SK-N-SH (cell line): Measurements from ENCODE around the gene GALNT12. TPM values are rescaled to one million over a fixed set of nuclear protein-coding genes. Genes with fewer than 3 reads are reported as not detected.

Source experiments
- CTCF ChIA-PET: fragments of 300-600, 350-600 bp; formaldehyde crosslinking; extraction: SDS; loops from one replicate; lab custom pipeline; 2021; lab: Yijun Ruan, JAX
- POLR2A ChIA-PET: fragments of 350-600 bp; sonication (Branson Sonifier 250); formaldehyde crosslinking; extraction: SDS; loops from one replicate; lab custom pipeline; 2020; ENCODE audit warnings: antibody characterized with exemption, inconsistent platforms; lab: Yijun Ruan, JAX
- DNase-seq: peaks from one replicate; pipeline ENCODE4 v3.0.0; 2012
- H2AFZ ChIP-seq: fragments of 200-600 bp; sonication (generic); 2 replicates; pipeline ENCODE4 v1.8.1; 2016; ENCODE audit warnings: antibody characterized with exemption, mild to moderate bottlenecking, low read depth
- H3F3A ChIP-seq: fragments of 200-600 bp; sonication (generic); replicated peaks from 2 replicates; pipeline ENCODE3; 2016; ENCODE audit warnings: antibody characterized with exemption, mild to moderate bottlenecking; ENCODE audit not compliant: insufficient read depth
- H3K27ac ChIP-seq, 2 experiments: fragments of 200-500 bp in 1 of 2; fragments of 200-600 bp in 1 of 2; sonication (Bioruptor generic) in 1 of 2; sonication (generic), shearing (Covaris generic) in 1 of 2; 2 replicates each; pipeline versions ENCODE4 v1.5.1 to v1.6.1; 2014 to 2016; ENCODE audit warnings: low read depth in 2 of 2, inconsistent platforms in 1 of 2, low read length in 1 of 2, mild to moderate bottlenecking in 1 of 2, mixed read lengths in 1 of 2
- H3K27me3 ChIP-seq: fragments of 200-600 bp; sonication (generic), shearing (Covaris generic); 2 replicates; pipeline ENCODE4 v1.6.1; 2016; ENCODE audit warnings: mixed run types; ENCODE audit not compliant: insufficient read depth
- H3K36me3 ChIP-seq, 2 experiments: fragments of 200-500 bp in 1 of 2; fragments of 200-600 bp in 1 of 2; sonication (Bioruptor generic) in 1 of 2; sonication (generic) in 1 of 2; replicated peaks in 1 of 2; 2 replicates each; pipeline versions ENCODE3 to v1.5.1; 2014 to 2016; ENCODE audit warnings: low read length in 1 of 2, mild to moderate bottlenecking in 1 of 2; ENCODE audit not compliant: insufficient read depth in 2 of 2, control insufficient read depth in 1 of 2
- H3K4me1 ChIP-seq, 2 experiments: fragments of 200-500 bp in 1 of 2; fragments of 200-600 bp in 1 of 2; sonication (Bioruptor generic) in 1 of 2; sonication (generic), shearing (Covaris generic) in 1 of 2; 2 replicates each; pipeline versions ENCODE4 v1.5.1 to v1.6.1; 2014 to 2016; ENCODE audit warnings: low read depth in 1 of 2, low read length in 1 of 2, mixed run types in 1 of 2; ENCODE audit not compliant: insufficient read depth in 2 of 2, control insufficient read depth in 1 of 2
- H3K4me2 ChIP-seq: fragments of 200-600 bp; sonication (generic), shearing (Covaris generic); 2 replicates; pipeline ENCODE4 v1.6.1; 2017; ENCODE audit warnings: mixed run types
- H3K4me3 ChIP-seq, 2 experiments: fragments of 200-500 bp in 1 of 2; fragments of 200-600 bp in 1 of 2; sonication (Bioruptor generic) in 1 of 2; sonication (generic), shearing (Covaris generic) in 1 of 2; 2 replicates each; pipeline versions ENCODE4 v1.5.1 to v1.8.1; 2014 to 2016; ENCODE audit warnings: low read depth in 2 of 2, inconsistent platforms in 1 of 2, low read length in 1 of 2, mild to moderate bottlenecking in 1 of 2, mixed read lengths in 1 of 2, moderate library complexity in 1 of 2
- H3K79me2 ChIP-seq: fragments of 200-600 bp; sonication (generic); 2 replicates; pipeline ENCODE4 v1.8.1; 2017; ENCODE audit warnings: mild to moderate bottlenecking; ENCODE audit not compliant: insufficient read depth
- H3K9ac ChIP-seq: fragments of 200-600 bp; sonication (generic); 2 replicates; pipeline ENCODE4 v1.6.1; 2017; ENCODE audit warnings: mixed run types
- H3K9me2 ChIP-seq: fragments of 200-600 bp; sonication (generic); 2 replicates; pipeline ENCODE4 v1.6.1; 2017; ENCODE audit warnings: mixed run types
- H3K9me3 ChIP-seq: fragments of 200-600 bp; sonication (generic); 2 replicates; pipeline ENCODE4 v1.6.1; 2017; ENCODE audit warnings: mixed run types, mild to moderate bottlenecking, moderate library complexity
- H4K20me1 ChIP-seq: fragments of 200-600 bp; sonication (generic); 2 replicates; pipeline ENCODE4 v1.6.1; 2017; ENCODE audit warnings: mild to moderate bottlenecking, mixed run types; ENCODE audit not compliant: insufficient read depth
- CHD2 ChIP-seq: fragments of 150-350 bp; IDR thresholded peaks from 2 replicates; pipeline ENCODE4 v1.6.1; 2018; ENCODE audit warnings: low read length; ENCODE audit not compliant: partially characterized antibody
- EZH2phosphoT487 ChIP-seq: fragments of 200-600 bp; sonication (generic); IDR thresholded peaks from 2 replicates; pipeline ENCODE4 v1.6.1; 2017; ENCODE audit warnings: low read depth, mixed run types, mild to moderate bottlenecking, antibody characterized with exemption, moderate library complexity, borderline replicate concordance
- FOSL2 ChIP-seq: IDR thresholded peaks from 2 replicates; pipeline ENCODE4 v1.4.0; 2012; ENCODE audit warnings: low read depth, mild to moderate bottlenecking, moderate library complexity, borderline replicate concordance
- FOXM1 ChIP-seq: IDR thresholded peaks from 2 replicates; pipeline ENCODE4 v1.4.0; 2012; ENCODE audit warnings: low read depth, mild to moderate bottlenecking
- GABPA ChIP-seq: IDR thresholded peaks from 2 replicates; pipeline ENCODE4 v1.4.0; 2012; ENCODE audit warnings: low read depth, mild to moderate bottlenecking
- JUND ChIP-seq: IDR thresholded peaks from 2 replicates; pipeline ENCODE4 v1.4.0; 2012
- NRF1 ChIP-seq: IDR thresholded peaks from 2 replicates; pipeline ENCODE4 v1.6.1; 2012; ENCODE audit warnings: low read depth, mild to moderate bottlenecking, low read length
- RCOR1 ChIP-seq: fragments of 150-350 bp; IDR thresholded peaks from 2 replicates; pipeline ENCODE4 v1.6.1; 2017; ENCODE audit warnings: antibody characterized with exemption, low read length
- RXRA ChIP-seq: IDR thresholded peaks from 2 replicates; pipeline ENCODE4 v1.4.0; 2012; ENCODE audit warnings: low read depth, mild to moderate bottlenecking, borderline replicate concordance
- TAF1 ChIP-seq: IDR thresholded peaks from 2 replicates; pipeline ENCODE4 v1.6.1; 2012; ENCODE audit warnings: low read depth, mild to moderate bottlenecking, low read length, moderate library complexity, borderline replicate concordance
- TCF12 ChIP-seq: IDR thresholded peaks from 2 replicates; pipeline ENCODE4 v1.4.0; 2012
- TEAD4 ChIP-seq: IDR thresholded peaks from 2 replicates; pipeline ENCODE4 v1.4.0; 2012; ENCODE audit warnings: mild to moderate bottlenecking, borderline replicate concordance; ENCODE audit not compliant: insufficient read depth
- WGBS: methylation state at CpG from one replicate; pipeline ENCODE4 v1.1.6; 2017; ENCODE audit warnings: low lambda C conversion rate; 5-methylcytosine and 5-hydroxymethylcytosine counted together
- polyA plus RNA-seq, 3 experiments: library from polyadenylated mRNA; depleted of rRNA; stranded (reverse); fragments of >200 nt; gene quantifications; 2 replicates each; pipeline ENCODE4 v1.2.3, GENCODE V29; 2012
- TF ChIP-seq, protein P1 (sequence below): IDR thresholded peaks from 2 replicates; pipeline ENCODE4 v1.4.0; 2012; ENCODE audit warnings: low read depth
- TF ChIP-seq, protein P2 (sequence below): fragments of 150-350 bp; IDR thresholded peaks from 2 replicates; pipeline ENCODE4 v1.6.1; 2017; ENCODE audit warnings: antibody characterized with exemption, low read length, low read depth, borderline replicate concordance
- TF ChIP-seq, protein P3 (sequence below): IDR thresholded peaks from 2 replicates; pipeline ENCODE4; 2012
- TF ChIP-seq, protein P4 (sequence below): IDR thresholded peaks from 2 replicates; pipeline ENCODE4 v1.4.0; 2012; ENCODE audit warnings: low read depth, borderline replicate concordance

The GALNT12 gene
- polyA plus RNA-seq, 1 of the 3 experiments (the other 2 are of a cell fraction) = 7.4 TPM

- no peak for TF ChIP-seq TAF1
- no peak for TF ChIP-seq NRF1
- TF ChIP-seq GABPA = no peak
- no peak for TF ChIP-seq RXRA
- TF ChIP-seq EZH2phosphoT487 = no peak
- TF ChIP-seq TCF12 = peak; percentile 32; the same call in 1 of the 2 replicates
- TF ChIP-seq, protein P1, sequence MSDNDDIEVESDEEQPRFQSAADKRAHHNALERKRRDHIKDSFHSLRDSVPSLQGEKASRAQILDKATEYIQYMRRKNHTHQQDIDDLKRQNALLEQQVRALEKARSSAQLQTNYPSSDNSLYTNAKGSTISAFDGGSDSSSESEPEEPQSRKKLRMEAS = no peak
- TF ChIP-seq FOSL2 = peak; percentile 54
- TF ChIP-seq, protein P2, sequence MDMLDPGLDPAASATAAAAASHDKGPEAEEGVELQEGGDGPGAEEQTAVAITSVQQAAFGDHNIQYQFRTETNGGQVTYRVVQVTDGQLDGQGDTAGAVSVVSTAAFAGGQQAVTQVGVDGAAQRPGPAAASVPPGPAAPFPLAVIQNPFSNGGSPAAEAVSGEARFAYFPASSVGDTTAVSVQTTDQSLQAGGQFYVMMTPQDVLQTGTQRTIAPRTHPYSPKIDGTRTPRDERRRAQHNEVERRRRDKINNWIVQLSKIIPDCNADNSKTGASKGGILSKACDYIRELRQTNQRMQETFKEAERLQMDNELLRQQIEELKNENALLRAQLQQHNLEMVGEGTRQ = no peak
Observed at GRCh38 chr9:98790842-98791607, 16.4 kb upstream of the GALNT12 start (continued).

DNA sequence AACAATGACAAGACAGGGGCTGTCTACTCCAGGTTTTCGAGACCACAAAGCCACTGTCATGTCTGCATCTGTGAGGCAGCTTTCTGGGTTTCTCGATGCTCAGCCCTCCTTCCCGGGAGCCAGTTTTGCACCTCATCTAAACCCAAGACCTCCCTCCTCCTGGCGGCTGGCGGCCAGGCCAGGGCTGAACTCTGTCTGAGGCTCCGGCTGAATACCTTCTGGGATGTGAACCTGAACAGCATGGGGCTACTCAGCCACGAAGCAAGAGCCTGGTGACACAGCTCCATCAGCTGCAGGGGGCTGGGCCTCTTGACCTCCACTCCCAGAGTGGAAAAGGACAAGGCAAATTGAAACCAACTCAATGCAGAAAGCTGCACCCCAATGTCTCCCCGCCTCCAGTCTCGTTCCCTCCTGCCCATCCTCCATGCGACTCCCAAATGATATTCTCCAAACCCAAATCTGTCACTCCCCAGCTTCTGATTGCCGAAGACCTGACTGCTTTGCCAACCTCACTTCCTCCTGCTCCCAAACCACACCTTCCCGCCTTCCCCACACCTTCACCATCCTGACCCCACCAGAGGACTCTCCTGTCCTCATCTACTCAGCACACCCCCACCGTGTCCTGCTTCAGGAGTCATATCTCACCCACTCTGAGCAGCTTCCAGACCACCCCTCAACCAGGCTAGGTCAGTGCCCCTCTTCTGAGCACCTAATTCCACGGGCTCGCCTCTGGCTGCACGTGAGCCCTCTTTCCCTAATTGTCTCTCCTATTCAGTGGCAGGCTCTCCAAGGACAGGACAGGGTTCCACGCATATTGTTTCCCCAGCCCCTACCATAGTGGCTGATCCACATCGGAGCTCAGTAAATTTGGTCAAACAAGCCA lies 15.6 kb upstream of the GALNT12 start:
- ChIA-PET POLR2A (no interaction called here), CTCF (interaction anchor here (0.6 to 7.2 kb wide), 19 partner anchors 10 to 528 kb away, joined by 3 to 79 read pairs (median 3); no protein-coding TSS in a partner anchor)
- Histone ChIP-seq H3K27me3 (no peaks in the 10 kb centered on the region), H3K9ac (no peak overlapping the region), H3K36me3 (peaks cover 0 to 20% of the 10 kb centered on the region in 2 experiments), H3K9me3 (no peaks in the 10 kb centered on the region), H4K20me1 (peaks cover 10% of the 10 kb centered on the region), H3K4me1 (peaks cover 3 to 15% of the 10 kb centered on the region in 2 experiments; a peak in 1 of 4 replicates), H3K4me2 (no peak overlapping the region; the same call in 1 of the 2 replicates), H3K9me2 (no peaks in the 10 kb centered on the region), H3K4me3 (no peak overlapping the region; a peak in 1 of 4 replicates), H3K79me2 (peaks cover 12% of the 10 kb centered on the region; the same call in 1 of the 2 replicates)
- no peak for DNase-seq
- WGBS = 86% methylated on average over 14 of the region's 18 CpGs
- TF ChIP-seq, protein P3, sequence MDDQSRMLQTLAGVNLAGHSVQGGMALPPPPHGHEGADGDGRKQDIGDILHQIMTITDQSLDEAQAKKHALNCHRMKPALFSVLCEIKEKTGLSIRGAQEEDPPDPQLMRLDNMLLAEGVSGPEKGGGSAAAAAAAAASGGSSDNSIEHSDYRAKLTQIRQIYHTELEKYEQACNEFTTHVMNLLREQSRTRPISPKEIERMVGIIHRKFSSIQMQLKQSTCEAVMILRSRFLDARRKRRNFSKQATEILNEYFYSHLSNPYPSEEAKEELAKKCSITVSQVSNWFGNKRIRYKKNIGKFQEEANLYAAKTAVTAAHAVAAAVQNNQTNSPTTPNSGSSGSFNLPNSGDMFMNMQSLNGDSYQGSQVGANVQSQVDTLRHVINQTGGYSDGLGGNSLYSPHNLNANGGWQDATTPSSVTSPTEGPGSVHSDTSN = no peak
- TF ChIP-seq, protein P2 = no peak
- TF ChIP-seq NRF1 (no peak), RCOR1 (no peak), GABPA (no peak), CHD2 (no peak), TEAD4 (no peak), FOXM1 (no peak), JUND (no peak)
- TF ChIP-seq, protein P4, sequence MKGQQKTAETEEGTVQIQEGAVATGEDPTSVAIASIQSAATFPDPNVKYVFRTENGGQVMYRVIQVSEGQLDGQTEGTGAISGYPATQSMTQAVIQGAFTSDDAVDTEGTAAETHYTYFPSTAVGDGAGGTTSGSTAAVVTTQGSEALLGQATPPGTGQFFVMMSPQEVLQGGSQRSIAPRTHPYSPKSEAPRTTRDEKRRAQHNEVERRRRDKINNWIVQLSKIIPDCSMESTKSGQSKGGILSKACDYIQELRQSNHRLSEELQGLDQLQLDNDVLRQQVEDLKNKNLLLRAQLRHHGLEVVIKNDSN = no peak
- TF ChIP-seq, all 33 proteins: peak for 0
- H2AFZ ChIP-seq = no peak overlapping the region
- H3K27ac ChIP-seq = 0 out of 4 replicates have a peak overlapping the region, but pooled peaks of 1 of the 2 experiments have one; percentile 4
- peaks cover 4% of the 10 kb centered on the region for H3F3A ChIP-seq
